ENCODE measurements around the gene PIK3IP1.

- TF ChIP-seq CTCF (IDR thresholded peaks at IDR 0.05) (no peak), POLR2A (IDR thresholded peaks at IDR 0.05) (no peak)
These were observed 15.7 kb downstream of the PIK3IP1 start for GRCh38 chr22:31276426-31277167.
